ENCODE results near the gene CCL11. TPM values are rescaled to one million over a fixed set of nuclear protein-coding genes. Genes with fewer than 3 reads are reported as not detected.
A peak's percentile ranks its signal among the peaks of the same experiment; 100 is the strongest.

The CCL11 gene
- polyA plus RNA-seq, 1 of the 3 experiments (the other 2 are of a cell fraction), result not detected

DNA sequence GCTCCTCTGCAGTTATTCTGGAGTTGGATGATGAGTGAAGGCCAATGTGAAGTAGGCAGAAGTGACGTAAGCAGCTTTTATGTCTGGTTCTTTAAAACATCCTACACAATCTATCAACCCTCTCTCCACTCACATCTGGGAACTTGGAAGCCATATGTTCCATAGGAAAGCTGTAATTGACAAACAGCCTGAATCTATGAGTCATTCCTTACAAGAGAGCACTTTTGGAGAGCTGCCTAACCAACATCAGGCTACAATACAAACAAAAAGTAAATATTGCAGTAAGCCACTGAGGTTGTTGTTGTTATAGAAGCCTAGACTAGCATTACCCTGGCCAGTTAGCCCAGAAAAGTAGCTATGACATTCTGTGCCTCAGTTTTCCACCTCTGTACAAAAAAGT, 9.7 kb upstream of the CCL11 start:
- no peaks in the 10 kb centered on the region for H3K79me2 ChIP-seq (ENCODE audit: insufficient read depth)
- H3K9me3 ChIP-seq, result no peaks in the 10 kb centered on the region
- WGBS (ENCODE audit: low lambda C conversion rate), result 0% methylated on average over 1 of the region's 1 CpG
- H3K36me3 ChIP-seq (replicated peaks in 1 of 2; ENCODE audit: control insufficient read depth in 1 of 2, insufficient read depth in 2 of 2, low read length in 1 of 2), result no peaks in the 10 kb centered on the region
- no peaks in the 10 kb centered on the region; the same call in 1 of the 2 replicates for H3K27me3 ChIP-seq (ENCODE audit: insufficient read depth)
- DNase-seq, result no peak
- no peak overlapping the region for H2AFZ ChIP-seq (ENCODE audit: low read depth)
- H3K4me2 ChIP-seq, result no peak overlapping the region
- no peaks in the 10 kb centered on the region for H3K4me1 ChIP-seq (ENCODE audit: control insufficient read depth in 1 of 2, insufficient read depth in 2 of 2, low read depth in 1 of 2, low read length in 1 of 2)
- no peaks in the 10 kb centered on the region for H3F3A ChIP-seq (replicated peaks; ENCODE audit: insufficient read depth)
- peak; percentile 66 for TF ChIP-seq JUND (IDR thresholded peaks at IDR 0.05)
- peak; percentile 66 for TF ChIP-seq FOSL2 (IDR thresholded peaks at IDR 0.05; ENCODE audit: borderline replicate concordance, low read depth)
- no peak for TF ChIP-seq TAF1 (IDR thresholded peaks at IDR 0.05; ENCODE audit: borderline replicate concordance, low read depth, low read length)
- TF ChIP-seq SMC3 (IDR thresholded peaks at IDR 0.05; ENCODE audit: low read depth, low read length), result no peak
- TF ChIP-seq TCF12 (IDR thresholded peaks at IDR 0.05), result peak; percentile 86
- TF ChIP-seq NFIC (IDR thresholded peaks at IDR 0.05; ENCODE audit: borderline replicate concordance), result peak; percentile 84
- TF ChIP-seq PBX3 (IDR thresholded peaks at IDR 0.05), result peak; percentile 69
- peak in 1 of 2 experiments; percentile 50; a peak in 1 of 4 replicates for TF ChIP-seq EP300 (IDR thresholded peaks at IDR 0.05; ENCODE audit: borderline replicate concordance in 1 of 2, low read depth in 1 of 2, low read length in 1 of 2)
- no peak for TF ChIP-seq SIN3A (IDR thresholded peaks at IDR 0.05; ENCODE audit: borderline replicate concordance, low read depth, low read length)
- TF ChIP-seq CHD2 (IDR thresholded peaks at IDR 0.05; ENCODE audit: low read length, partially characterized antibody), result no peak
- peak; percentile 38; the same call in 1 of the 2 replicates for TF ChIP-seq POLR2AphosphoS5 (IDR thresholded peaks at IDR 0.05; ENCODE audit: low read depth, low read length)
- H4K20me1 ChIP-seq (ENCODE audit: insufficient read depth), result no peaks in the 10 kb centered on the region
- H3K27ac ChIP-seq (ENCODE audit: low read depth in 2 of 2, low read length in 1 of 2), result peak overlapping the region in 1 of 2 experiments; percentile 23; a peak in 1 of 4 replicates
- POLR2A ChIA-PET, result no interaction called here
- no peak overlapping the region for H3K4me3 ChIP-seq (ENCODE audit: low read depth in 2 of 2, low read length in 1 of 2)
- H3K9me2 ChIP-seq, result no peaks in the 10 kb centered on the region
- CTCF ChIA-PET, result interaction anchor here (4.3 kb wide), 1 partner anchor 86 kb away, joined by 15 read pairs; no protein-coding TSS in a partner anchor
- H3K9ac ChIP-seq, result no peak overlapping the region

DNA sequence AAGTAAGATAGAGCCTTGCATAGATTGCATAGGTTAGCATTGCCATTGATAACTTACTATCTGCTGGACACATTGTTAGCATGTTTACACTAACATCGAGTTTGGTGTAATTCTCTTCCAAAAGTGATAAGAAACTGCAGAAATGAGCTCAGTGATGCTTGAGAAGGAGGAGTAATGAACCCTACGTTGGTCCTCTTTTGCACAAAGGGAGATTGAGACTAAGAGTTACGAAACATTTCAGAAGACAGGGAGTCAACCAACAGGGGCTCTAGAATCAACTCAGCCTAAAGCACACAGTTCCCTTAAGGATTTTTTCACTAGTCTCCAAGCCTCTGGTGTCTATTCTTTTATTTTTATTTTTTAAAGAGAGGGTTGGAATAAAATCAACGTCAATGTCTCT, 8.7 kb upstream of the CCL11 start:
- TF ChIP-seq CTCF (IDR thresholded peaks at IDR 0.05) (no peak), GATA2 (CRISPR knock-in tag; IDR thresholded peaks at IDR 0.05) (no peak), FOXJ3 (CRISPR knock-in tag; IDR thresholded peaks at IDR 0.05) (no peak)
- H3K36me3 ChIP-seq (replicated peaks in 1 of 2; ENCODE audit: control insufficient read depth in 1 of 2, insufficient read depth in 2 of 2, low read length in 1 of 2), result no peaks in the 10 kb centered on the region
- H3K4me1 ChIP-seq (ENCODE audit: control insufficient read depth in 1 of 2, insufficient read depth in 2 of 2, low read depth in 1 of 2, low read length in 1 of 2), result no peaks in the 10 kb centered on the region
- H3K27ac ChIP-seq (ENCODE audit: low read depth in 2 of 2, low read length in 1 of 2), result no peak overlapping the region
- H3K9me3 ChIP-seq, result no peaks in the 10 kb centered on the region
- ChIA-PET POLR2A (no interaction called here), CTCF (interaction anchor here (0.9 to 4.3 kb wide), 2 partner anchors 85 to 1069 kb away, joined by 3 to 15 read pairs; no protein-coding TSS in a partner anchor)
- no peaks in the 10 kb centered on the region for H3F3A ChIP-seq (replicated peaks; ENCODE audit: insufficient read depth)
- no peaks in the 10 kb centered on the region for H4K20me1 ChIP-seq (ENCODE audit: insufficient read depth)
- H3K27me3 ChIP-seq (ENCODE audit: insufficient read depth), result no peaks in the 10 kb centered on the region; the same call in 1 of the 2 replicates
- no peak overlapping the region for H3K4me3 ChIP-seq (ENCODE audit: low read depth in 2 of 2, low read length in 1 of 2)
- no peak overlapping the region for H2AFZ ChIP-seq (ENCODE audit: low read depth)
- no peaks in the 10 kb centered on the region for H3K79me2 ChIP-seq (ENCODE audit: insufficient read depth)
- no peak overlapping the region for H3K9ac ChIP-seq
- H3K9me2 ChIP-seq, result no peaks in the 10 kb centered on the region
- DNase-seq, result no peak
- 40% methylated on average over 4 of the region's 4 CpGs for WGBS (ENCODE audit: low lambda C conversion rate)
- no peak overlapping the region for H3K4me2 ChIP-seq

Data from SK-N-SH (cell line).